NB4 (cell line): ENCODE measurements around the gene P2RX3.

Source experiments
- CTCF ChIP-seq: IDR thresholded peaks from one replicate; pipeline ENCODE4 v1.5.1; 2012; ENCODE audit warnings: low read depth, low read length
- MYC ChIP-seq: IDR thresholded peaks from 2 replicates; pipeline ENCODE4 v1.6.1; 2011; ENCODE audit warnings: low read depth, low read length

- TF ChIP-seq CTCF (no peak), MYC (no peak)
Observed at GRCh38 chr11:57338142-57338541, at the start of gene P2RX3.
